ENCODE data around the gene FSTL5.

Gene FSTL5

GRCh38 chr4:161792991-161793390, 370.8 kb downstream of the FSTL5 start:
- TF ChIP-seq YY1 (IDR thresholded peaks at IDR 0.05; ENCODE audit: low read depth): no peak
- TF ChIP-seq FOXM1 (IDR thresholded peaks at IDR 0.05; ENCODE audit: borderline replicate concordance, low read depth): no peak

GRCh38 chr4:161791796-161792556, 371.8 kb downstream of the FSTL5 start:
- no peak for TF ChIP-seq CREB1 (IDR thresholded peaks at IDR 0.05; ENCODE audit: low read depth)
- no peak for TF ChIP-seq NFIC (IDR thresholded peaks at IDR 0.05)
- TF ChIP-seq CEBPB (IDR thresholded peaks at IDR 0.05): no peak
- no peak for TF ChIP-seq RAD21 (IDR thresholded peaks at IDR 0.05; ENCODE audit: low read depth)
- TF ChIP-seq REST (IDR thresholded peaks at IDR 0.05; ENCODE audit: low read depth): no peak
- no peak for TF ChIP-seq EP300 (IDR thresholded peaks at IDR 0.05; ENCODE audit: borderline replicate concordance)
- TF ChIP-seq TAF1 (IDR thresholded peaks at IDR 0.05; ENCODE audit: low read depth): no peak
- no peak for TF ChIP-seq ZBTB7A (IDR thresholded peaks at IDR 0.05; ENCODE audit: low read depth)
- TF ChIP-seq USF1 (IDR thresholded peaks at IDR 0.05): no peak
- no peak for TF ChIP-seq MAX (IDR thresholded peaks at IDR 0.05)
- TF ChIP-seq FOXM1 (IDR thresholded peaks at IDR 0.05; ENCODE audit: borderline replicate concordance, low read depth): no peak
- no peak for TF ChIP-seq TCF12 (IDR thresholded peaks at IDR 0.05; ENCODE audit: low read depth)
- TF ChIP-seq YY1 (IDR thresholded peaks at IDR 0.05; ENCODE audit: low read depth): no peak
- TF ChIP-seq EGR1 (IDR thresholded peaks at IDR 0.05): no peak
- TF ChIP-seq TEAD4 (IDR thresholded peaks at IDR 0.05): no peak

GRCh38 chr4:161767116-161767515, 396.7 kb downstream of the FSTL5 start:
- TF ChIP-seq CREB1 (IDR thresholded peaks at IDR 0.05; ENCODE audit: low read depth) (no peak), MAX (IDR thresholded peaks at IDR 0.05) (no peak), EP300 (IDR thresholded peaks at IDR 0.05; ENCODE audit: borderline replicate concordance) (no peak), USF1 (IDR thresholded peaks at IDR 0.05) (no peak), RAD21 (IDR thresholded peaks at IDR 0.05; ENCODE audit: low read depth) (no peak), FOXM1 (IDR thresholded peaks at IDR 0.05; ENCODE audit: borderline replicate concordance, low read depth) (no peak), TCF12 (IDR thresholded peaks at IDR 0.05; ENCODE audit: low read depth) (no peak)

GRCh38 chr4:161762796-161763195, 401.0 kb downstream of the FSTL5 start:
- TF ChIP-seq FOXM1 (IDR thresholded peaks at IDR 0.05; ENCODE audit: borderline replicate concordance, low read depth) (no peak), NFIC (IDR thresholded peaks at IDR 0.05) (no peak), TAF1 (IDR thresholded peaks at IDR 0.05; ENCODE audit: low read depth) (no peak), EGR1 (IDR thresholded peaks at IDR 0.05) (no peak), CREB1 (IDR thresholded peaks at IDR 0.05; ENCODE audit: low read depth) (no peak), TCF12 (IDR thresholded peaks at IDR 0.05; ENCODE audit: low read depth) (no peak), USF1 (IDR thresholded peaks at IDR 0.05) (no peak), CEBPB (IDR thresholded peaks at IDR 0.05) (no peak), TEAD4 (IDR thresholded peaks at IDR 0.05) (no peak), RAD21 (IDR thresholded peaks at IDR 0.05; ENCODE audit: low read depth) (no peak)

GRCh38 chr4:161760008-161760407, 403.8 kb downstream of the FSTL5 start:
- TF ChIP-seq YY1 (IDR thresholded peaks at IDR 0.05; ENCODE audit: low read depth) (no peak), TAF1 (IDR thresholded peaks at IDR 0.05; ENCODE audit: low read depth) (no peak), NFIC (IDR thresholded peaks at IDR 0.05) (no peak), EGR1 (IDR thresholded peaks at IDR 0.05) (no peak), CREB1 (IDR thresholded peaks at IDR 0.05; ENCODE audit: low read depth) (no peak), USF1 (IDR thresholded peaks at IDR 0.05) (no peak), TEAD4 (IDR thresholded peaks at IDR 0.05) (no peak), REST (IDR thresholded peaks at IDR 0.05; ENCODE audit: low read depth) (no peak), RAD21 (IDR thresholded peaks at IDR 0.05; ENCODE audit: low read depth) (no peak), TCF12 (IDR thresholded peaks at IDR 0.05; ENCODE audit: low read depth) (no peak), MAX (IDR thresholded peaks at IDR 0.05) (no peak), FOXM1 (IDR thresholded peaks at IDR 0.05; ENCODE audit: borderline replicate concordance, low read depth) (no peak), CEBPB (IDR thresholded peaks at IDR 0.05) (no peak)

All from Ishikawa (cell line).